ENCODE results near the gene HOXA13. TPM values are rescaled to one million over a fixed set of nuclear protein-coding genes. Genes with fewer than 3 reads are reported as not detected.
A peak's percentile ranks its signal among the peaks of the same experiment; 100 is the strongest.

HOXA13 gene
- total RNA-seq, 1 experiment from 2014 or later: 0.68 TPM

GRCh38 chr7:27160546-27161213 is 39.2 kb downstream of the HOXA13 start:
- CTCF ChIA-PET: interaction anchor here (0.6 to 2.8 kb wide), 26 partner anchors 9 to 1497 kb away, joined by 3 to 51 read pairs (median 4); partner anchors contain the start of genes HOXA3 and SKAP2
- Histone ChIP-seq H3K4me1 (peaks cover 7% of the 10 kb centered on the region), H3K9me3 (no peaks in the 10 kb centered on the region), H3K36me3 (ENCODE audit: control insufficient read depth, insufficient read depth, low read length) (no peaks in the 10 kb centered on the region), H3K27me3 (replicated peaks; ENCODE audit: control insufficient read depth, insufficient read depth, low read length) (no peaks in the 10 kb centered on the region), H3K4me3 (ENCODE audit: low read depth, low read length) (peak overlapping the region; percentile 73)
- peak overlapping the region; percentile 77 for H3K4me3 Mint-ChIP-seq (ENCODE audit: unreplicated experiment)
- intact Hi-C loops (cut with micrococcal nuclease; ENCODE audit: unreplicated experiment): loop anchor here (1.0 to 10.0 kb wide), 6 partner anchors 9 to 1266 kb away; partner anchors contain the start of genes CBX3, HNRNPA2B1 and SKAP2
- no peaks in the 10 kb centered on the region for H3K27me3 Mint-ChIP-seq (ENCODE audit: insufficient read depth, unreplicated experiment)
- H3K4me1 Mint-ChIP-seq (ENCODE audit: low read depth, unreplicated experiment): peaks cover 14% of the 10 kb centered on the region
- H3K27ac Mint-ChIP-seq (ENCODE audit: unreplicated experiment): no peak overlapping the region
- H3K9me3 Mint-ChIP-seq (ENCODE audit: unreplicated experiment): no peaks in the 10 kb centered on the region
- DNase-seq: peak; percentile 84 to 93
- no TSS peak for BruUV-seq (replicated peaks)
- H3K36me3 Mint-ChIP-seq (ENCODE audit: insufficient read depth, unreplicated experiment): peaks cover 14% of the 10 kb centered on the region
- POLR2A ChIA-PET: interaction anchor here (0.6 to 1.3 kb wide), 6 partner anchors 10 to 296 kb away, joined by 3 to 10 read pairs (median 4); partner anchors contain the start of gene HOXA4
- TF ChIP-seq CTCF (IDR thresholded peaks at IDR 0.05; ENCODE audit: insufficient read depth in 1 of 2, low read depth in 1 of 2, low read length in 1 of 2, severe bottlenecking in 1 of 2, unreplicated experiment in 1 of 2): peak; percentile 94 to 98

GRCh38 chr7:27160145-27160545 is 39.7 kb downstream of the HOXA13 start:
- CTCF ChIA-PET: interaction anchor here (0.6 to 2.8 kb wide), 13 partner anchors 8 to 791 kb away, joined by 3 to 51 read pairs (median 5); partner anchors contain the start of genes HOXA3 and SKAP2
- Mint-ChIP-seq H3K27me3 (ENCODE audit: insufficient read depth, unreplicated experiment) (no peaks in the 10 kb centered on the region), H3K9me3 (ENCODE audit: unreplicated experiment) (no peaks in the 10 kb centered on the region), H3K4me3 (ENCODE audit: unreplicated experiment) (peak overlapping the region; percentile 77), H3K4me1 (ENCODE audit: low read depth, unreplicated experiment) (peaks cover 14% of the 10 kb centered on the region), H3K36me3 (ENCODE audit: insufficient read depth, unreplicated experiment) (peaks cover 18% of the 10 kb centered on the region), H3K27ac (ENCODE audit: unreplicated experiment) (no peak overlapping the region)
- intact Hi-C loops (cut with micrococcal nuclease; ENCODE audit: unreplicated experiment): loop anchor here (2.0 to 10.0 kb wide), 5 partner anchors 298 to 1265 kb away; partner anchors contain the start of genes CBX3, HNRNPA2B1 and SKAP2
- Histone ChIP-seq H3K4me3 (ENCODE audit: low read depth, low read length) (peak overlapping the region; percentile 73), H3K4me1 (peaks cover 7% of the 10 kb centered on the region), H3K27me3 (replicated peaks; ENCODE audit: control insufficient read depth, insufficient read depth, low read length) (no peaks in the 10 kb centered on the region), H3K36me3 (ENCODE audit: control insufficient read depth, insufficient read depth, low read length) (no peaks in the 10 kb centered on the region), H3K9me3 (no peaks in the 10 kb centered on the region)
- BruUV-seq (replicated peaks): no TSS peak
- TF ChIP-seq CTCF (IDR thresholded peaks at IDR 0.05; ENCODE audit: insufficient read depth in 1 of 2, low read depth in 1 of 2, low read length in 1 of 2, severe bottlenecking in 1 of 2, unreplicated experiment in 1 of 2): no peak
- DNase-seq: peak in 1 of 2 experiments; percentile 17
- POLR2A ChIA-PET: interaction anchor here (0.7 to 1.3 kb wide), 3 partner anchors 9 to 38 kb away, joined by 3 to 5 read pairs (median 3); partner anchors contain the start of gene HOXA4

GRCh38 chr7:27159266-27160144 is 40.4 kb downstream of the HOXA13 start:
- Mint-ChIP-seq H3K27me3 (ENCODE audit: insufficient read depth, unreplicated experiment) (no peaks in the 10 kb centered on the region), H3K4me1 (ENCODE audit: low read depth, unreplicated experiment) (peaks cover 14% of the 10 kb centered on the region), H3K36me3 (ENCODE audit: insufficient read depth, unreplicated experiment) (peaks cover 23% of the 10 kb centered on the region), H3K4me3 (ENCODE audit: unreplicated experiment) (peak overlapping the region; percentile 69), H3K9me3 (ENCODE audit: unreplicated experiment) (no peaks in the 10 kb centered on the region), H3K27ac (ENCODE audit: unreplicated experiment) (no peak overlapping the region)
- TF ChIP-seq CTCF (IDR thresholded peaks at IDR 0.05; ENCODE audit: insufficient read depth in 1 of 2, low read depth in 1 of 2, low read length in 1 of 2, severe bottlenecking in 1 of 2, unreplicated experiment in 1 of 2): no peak
- CTCF ChIA-PET: interaction anchor here (0.7 kb wide), 1 partner anchor 308 kb away, joined by 3 read pairs; no protein-coding TSS in a partner anchor
- intact Hi-C loops (cut with micrococcal nuclease; ENCODE audit: unreplicated experiment): loop anchor here (2.0 to 10.0 kb wide), 5 partner anchors 297 to 1265 kb away; partner anchors contain the start of genes CBX3, HNRNPA2B1 and SKAP2
- Histone ChIP-seq H3K36me3 (ENCODE audit: control insufficient read depth, insufficient read depth, low read length) (no peaks in the 10 kb centered on the region), H3K9me3 (no peaks in the 10 kb centered on the region), H3K4me3 (ENCODE audit: low read depth, low read length) (no peak overlapping the region), H3K4me1 (peaks cover 7% of the 10 kb centered on the region), H3K27me3 (replicated peaks; ENCODE audit: control insufficient read depth, insufficient read depth, low read length) (no peaks in the 10 kb centered on the region)
- peak in 1 of 2 experiments; percentile 15 for DNase-seq
- no TSS peak for BruUV-seq (replicated peaks)
- POLR2A ChIA-PET: no interaction called here

All from Caco-2 (cell line).